ENCODE measurements around the gene SLC6A13.
"Not testable (repeated sequence)": the region's sequence is repeated elsewhere in the genome, so short reads cannot be mapped to it uniquely, and the experiment has no call there.

The SLC6A13 gene

DNA sequence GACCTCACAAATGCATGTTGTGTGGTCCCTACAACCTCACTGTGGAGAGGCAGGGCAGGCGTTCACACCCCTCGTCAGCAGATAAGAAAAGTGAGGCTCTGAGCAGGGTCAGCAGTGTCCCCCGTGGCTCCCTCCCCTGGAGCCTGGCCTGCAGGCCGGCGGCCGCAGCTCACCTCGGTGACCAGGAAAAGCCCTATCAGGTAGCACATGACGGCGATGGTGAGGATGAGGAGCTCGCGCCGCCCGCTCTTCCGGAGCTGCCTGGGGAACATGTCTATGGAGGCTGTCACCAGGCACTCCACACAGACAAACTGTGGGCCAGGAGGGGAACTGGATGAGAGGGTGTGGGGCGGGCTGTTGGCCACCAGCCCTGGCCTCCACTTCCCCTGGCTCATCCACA, 66.7 kb downstream of the SLC6A13 start:
- DNase-seq, result no peak

DNA sequence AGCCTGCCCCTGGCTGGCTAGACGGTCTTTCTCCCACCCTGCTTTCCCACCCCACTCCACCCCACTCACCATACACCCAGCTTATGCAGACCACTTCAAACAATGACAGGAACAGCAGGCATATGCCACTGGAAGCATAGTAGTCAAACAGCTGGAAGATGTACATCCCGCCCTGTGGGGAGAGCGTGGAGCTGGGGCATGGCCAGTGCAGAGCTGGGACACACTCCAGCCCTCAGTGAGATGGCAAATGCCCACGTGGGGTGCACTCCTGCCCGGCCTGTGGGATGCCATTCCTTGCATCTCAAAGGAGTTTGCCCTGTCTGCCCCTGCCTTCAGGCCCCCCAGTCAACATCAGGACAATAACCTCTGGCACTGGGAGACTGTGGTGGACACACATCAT, 67.5 kb downstream of the SLC6A13 start:
- no peak for DNase-seq

DNA sequence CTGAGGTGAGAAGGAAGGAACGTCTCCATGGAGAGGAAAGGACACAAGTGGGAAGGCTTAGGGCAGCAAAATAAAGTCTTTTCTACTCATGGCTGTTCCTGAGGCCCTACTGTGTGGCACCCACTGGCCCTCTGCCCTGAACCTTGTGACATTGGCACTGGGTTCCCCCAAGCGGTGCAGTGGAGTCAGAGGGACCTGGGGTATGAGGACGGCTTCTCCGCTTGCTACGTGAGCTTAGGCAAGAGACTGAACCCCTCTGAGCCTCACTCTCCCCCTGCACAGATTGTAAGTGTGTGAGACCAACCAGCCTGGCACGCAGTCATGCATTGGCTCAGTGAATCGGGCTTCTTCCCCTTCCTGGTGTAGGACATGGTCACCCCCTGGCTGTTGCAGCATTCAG, 68.4 kb downstream of the SLC6A13 start:
- DNase-seq, result no peak

DNA sequence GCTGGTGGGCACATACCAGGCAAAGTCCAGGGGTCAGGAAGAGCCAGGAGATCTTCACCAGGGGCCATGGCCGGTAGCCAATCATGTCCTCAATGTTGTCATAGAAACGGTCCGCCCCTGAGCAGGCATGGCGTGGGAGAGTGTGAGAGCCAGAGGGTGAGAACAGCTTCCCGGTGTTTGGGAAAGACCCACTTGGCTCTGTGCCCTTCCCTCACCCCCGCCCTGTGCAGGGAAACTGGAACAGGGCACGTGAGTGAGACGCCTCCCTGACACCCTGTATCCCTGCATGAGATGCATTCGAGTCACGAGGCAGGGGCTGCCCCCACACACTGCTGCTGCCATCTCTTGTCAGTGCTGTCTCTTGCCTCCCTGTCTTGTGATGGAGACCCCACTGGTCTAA, 69.4 kb downstream of the SLC6A13 start:
- DNase-seq, result no peak

DNA sequence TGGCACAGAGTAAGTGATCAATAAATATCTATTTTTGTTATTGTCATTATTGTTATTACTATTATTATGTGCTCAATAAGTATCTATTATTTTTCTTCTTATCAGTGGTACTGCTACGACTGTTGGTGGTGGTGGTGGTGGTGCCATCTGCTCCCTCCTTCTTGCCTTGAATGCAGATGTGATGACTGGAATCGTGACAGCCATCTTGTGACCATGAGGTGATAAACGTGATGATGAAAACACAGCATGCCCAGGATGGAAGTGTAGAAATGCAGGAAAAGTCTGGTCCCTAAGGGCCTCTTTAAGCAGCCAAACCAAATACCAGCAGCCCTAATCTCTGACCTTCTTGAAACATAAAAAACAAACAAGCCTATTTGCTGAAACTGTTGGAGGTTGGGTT, 71.1 kb downstream of the SLC6A13 start:
- no peak for DNase-seq

DNA sequence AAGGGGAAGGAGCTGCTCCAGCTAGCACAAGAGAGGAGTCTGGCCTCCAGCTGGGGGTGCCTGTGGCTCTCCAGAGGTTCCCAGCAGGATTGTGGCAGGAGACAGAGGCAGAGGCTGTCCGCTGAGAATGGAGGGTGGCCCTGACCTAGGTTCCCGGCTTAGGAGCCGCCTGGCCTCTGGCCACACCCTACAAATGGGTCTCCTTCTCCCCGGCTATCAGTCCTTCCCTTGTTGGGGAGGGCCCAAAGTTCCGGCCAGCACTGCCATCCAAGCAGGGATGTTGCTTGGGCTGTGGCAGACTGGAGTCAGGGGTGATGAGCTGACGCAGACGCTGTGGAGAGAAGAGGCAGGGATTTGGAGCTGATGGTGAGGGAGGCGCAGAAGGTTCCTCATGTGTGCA, 71.8 kb downstream of the SLC6A13 start:
- no peak for DNase-seq

DNA sequence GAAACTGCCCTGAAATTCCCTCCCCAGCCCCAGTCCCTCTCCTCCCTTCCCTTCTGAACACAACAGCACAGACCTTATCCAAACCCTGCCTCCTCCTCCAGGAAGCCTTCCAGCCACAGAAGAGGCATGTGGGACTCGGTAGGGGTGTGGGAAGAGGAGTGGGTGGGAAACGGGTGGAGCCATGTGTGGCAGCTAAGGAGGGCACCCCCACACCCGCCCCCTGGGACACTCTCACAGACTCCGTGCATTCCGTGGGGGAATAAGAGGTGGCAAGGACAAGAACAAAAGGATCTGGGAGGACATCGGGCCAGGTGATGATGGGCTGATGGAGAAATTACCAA, 73.0 kb downstream of the SLC6A13 start:
- no peak for DNase-seq

DNA sequence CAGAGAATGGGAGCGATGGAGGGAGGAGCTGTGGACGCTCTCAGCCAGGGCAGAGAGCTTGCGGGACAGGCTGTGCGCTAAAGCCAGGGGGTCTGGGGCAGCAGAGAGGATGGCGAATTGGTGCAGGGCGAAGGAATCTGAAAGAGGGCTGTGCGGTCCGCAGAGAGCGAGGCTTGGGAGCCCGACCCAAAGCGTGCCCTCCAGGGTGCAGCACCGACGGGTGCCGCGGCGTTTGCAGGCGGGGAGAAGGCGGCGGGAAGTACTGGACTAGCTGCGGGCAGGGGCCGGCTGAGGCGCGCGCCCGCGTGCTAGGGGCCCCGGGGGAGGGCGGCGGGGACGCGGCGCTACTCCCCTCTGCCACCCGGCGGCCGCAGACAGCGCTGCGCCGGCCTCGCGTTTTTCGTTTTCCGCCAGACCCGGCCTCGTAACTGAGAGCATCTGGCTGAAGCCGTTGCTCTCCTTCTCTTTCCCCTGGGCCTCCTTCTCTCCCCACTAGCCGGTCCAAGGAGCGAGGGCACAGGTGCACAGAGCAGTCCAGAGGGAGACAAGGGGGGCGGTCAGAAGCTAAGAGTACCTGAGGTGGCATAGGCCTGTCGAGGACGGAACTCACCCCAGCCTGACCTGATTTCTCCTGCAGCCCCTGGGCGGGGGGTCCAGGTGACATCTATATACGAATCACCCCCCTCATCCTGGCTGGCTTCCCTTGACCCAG, 73.6 kb downstream of the SLC6A13 start:
- peak; percentile 72 for DNase-seq

DNA sequence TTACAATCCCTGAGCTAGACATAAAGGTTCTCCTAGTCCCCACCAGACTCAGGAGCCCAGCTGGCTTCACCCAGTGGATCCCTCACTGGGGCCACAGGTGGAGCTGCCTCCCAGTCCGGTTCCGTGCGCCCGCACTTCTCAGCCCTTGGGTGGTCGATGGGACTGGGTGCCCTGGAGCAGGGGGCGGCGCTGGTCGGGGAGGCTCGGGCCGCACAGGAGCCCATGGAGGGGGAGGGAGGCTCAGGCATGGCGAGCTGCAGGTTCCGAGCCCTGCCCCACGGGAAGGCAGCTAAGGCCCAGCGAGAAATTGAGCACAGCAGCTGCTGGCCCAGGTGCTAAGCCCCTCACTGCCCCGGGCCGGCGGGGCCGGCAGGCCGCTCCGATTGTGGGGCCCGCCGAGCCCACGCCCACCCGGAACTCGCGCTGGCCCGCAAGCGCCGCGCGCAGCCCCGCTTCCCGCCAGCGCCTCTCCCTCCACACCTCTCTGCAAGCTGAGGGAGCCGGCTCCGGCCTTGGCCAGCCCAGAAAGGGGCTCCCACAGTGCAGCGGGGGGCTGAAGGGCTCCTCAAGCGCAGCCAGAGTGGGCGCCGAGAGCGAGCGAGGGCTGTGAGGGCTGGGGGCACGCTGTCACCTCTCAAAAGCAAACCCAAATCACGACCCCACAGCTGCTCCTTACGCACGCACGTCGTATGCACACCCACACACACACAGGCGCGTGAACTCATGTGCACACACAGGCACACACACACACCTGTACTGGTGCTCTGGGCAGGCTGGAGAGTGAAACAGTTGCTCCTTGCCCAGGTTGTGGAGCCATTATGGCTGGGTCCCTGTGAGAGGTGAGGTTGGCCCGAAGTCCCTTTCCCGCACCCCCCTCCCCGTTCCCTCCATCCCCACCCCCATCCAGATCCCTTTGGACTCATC, 74.4 kb downstream of the SLC6A13 start:
- DNase-seq, result not testable (repeated sequence)

DNA sequence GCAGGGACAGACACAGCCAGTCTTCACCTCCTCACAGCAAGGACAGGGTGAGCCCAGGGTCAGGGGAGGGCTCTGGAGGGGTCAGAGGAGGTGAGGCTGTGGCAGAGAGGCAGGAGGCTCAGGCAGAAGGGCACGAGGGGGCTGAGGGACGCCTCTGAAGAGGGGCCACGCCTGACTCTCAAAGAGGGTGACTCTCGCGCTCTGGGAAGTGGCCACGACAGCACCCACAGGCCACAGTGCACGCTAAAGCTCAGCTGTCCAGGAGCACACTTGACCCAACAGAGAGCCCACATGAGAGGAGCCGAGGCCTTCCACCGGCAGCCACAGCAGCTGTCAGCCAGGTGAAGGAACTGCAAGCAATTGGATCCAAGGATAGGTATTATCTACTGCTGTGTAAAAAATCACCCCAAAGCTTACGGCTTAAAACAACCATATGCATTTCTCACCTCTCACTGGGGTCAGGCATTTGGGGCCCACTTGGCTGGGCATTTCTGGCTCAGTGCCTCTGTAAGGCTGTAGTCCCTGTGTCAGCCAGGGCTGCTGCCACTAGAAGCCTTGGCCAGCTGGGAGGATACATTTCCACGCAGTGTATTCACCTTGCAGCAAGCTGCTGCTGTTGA, 76.5 kb downstream of the SLC6A13 start:
- DNase-seq, result no peak

DNA sequence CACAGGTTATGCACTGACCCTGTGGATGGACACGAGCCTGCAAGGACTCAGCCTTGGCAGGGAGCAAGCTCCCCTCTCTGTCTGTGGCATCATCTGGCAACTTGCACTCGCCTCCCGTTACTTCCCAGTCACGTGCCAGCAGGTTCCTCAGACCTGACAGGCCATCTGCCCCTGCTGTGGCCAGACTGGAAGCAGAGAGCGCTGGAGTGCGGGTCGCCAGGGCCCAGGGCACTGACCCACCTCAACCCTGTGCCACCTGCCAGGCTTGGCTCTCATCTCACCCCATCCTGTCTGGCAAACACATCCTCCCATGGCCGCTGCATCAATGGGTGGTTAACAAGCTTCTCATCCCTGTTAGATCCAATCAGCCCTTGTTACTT, 77.1 kb downstream of the SLC6A13 start:
- DNase-seq, result no peak

DNA sequence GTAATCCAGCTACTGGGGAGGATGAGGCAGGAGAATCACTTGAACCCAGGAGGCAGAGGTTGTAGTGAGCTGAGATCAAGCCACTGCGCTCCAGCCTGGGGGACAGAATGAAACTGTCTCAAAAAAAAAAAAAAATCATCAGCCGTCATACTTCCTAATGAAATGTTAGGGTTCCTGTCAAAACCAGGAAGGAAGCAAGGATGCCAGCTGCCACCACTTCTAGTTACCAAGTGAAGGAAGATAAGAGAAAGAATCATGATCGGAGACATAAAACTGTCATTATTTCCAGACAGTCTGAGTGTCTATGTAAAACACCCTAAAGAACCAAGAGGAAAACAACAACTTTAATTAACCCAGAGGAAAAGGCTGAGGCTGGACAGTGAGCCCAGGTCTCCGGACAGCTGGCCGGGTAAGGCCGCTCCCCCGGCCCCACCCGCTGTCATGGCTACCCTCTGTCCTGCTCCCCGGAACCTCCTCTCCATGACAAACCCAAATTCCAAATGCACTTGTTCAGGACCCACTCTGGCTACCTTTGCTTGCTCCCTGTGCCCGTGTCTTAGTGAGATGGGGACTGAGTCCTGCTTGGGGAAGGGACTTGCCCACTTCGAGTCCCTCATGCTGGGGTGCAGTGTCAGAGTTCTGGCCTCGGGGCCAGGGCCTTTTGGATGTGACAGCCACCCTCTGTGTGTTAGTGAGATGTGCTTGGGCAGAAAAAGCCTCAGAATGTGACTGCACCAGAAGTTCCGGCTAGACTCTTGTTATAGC, 77.6 kb downstream of the SLC6A13 start:
- no peak for DNase-seq

DNA sequence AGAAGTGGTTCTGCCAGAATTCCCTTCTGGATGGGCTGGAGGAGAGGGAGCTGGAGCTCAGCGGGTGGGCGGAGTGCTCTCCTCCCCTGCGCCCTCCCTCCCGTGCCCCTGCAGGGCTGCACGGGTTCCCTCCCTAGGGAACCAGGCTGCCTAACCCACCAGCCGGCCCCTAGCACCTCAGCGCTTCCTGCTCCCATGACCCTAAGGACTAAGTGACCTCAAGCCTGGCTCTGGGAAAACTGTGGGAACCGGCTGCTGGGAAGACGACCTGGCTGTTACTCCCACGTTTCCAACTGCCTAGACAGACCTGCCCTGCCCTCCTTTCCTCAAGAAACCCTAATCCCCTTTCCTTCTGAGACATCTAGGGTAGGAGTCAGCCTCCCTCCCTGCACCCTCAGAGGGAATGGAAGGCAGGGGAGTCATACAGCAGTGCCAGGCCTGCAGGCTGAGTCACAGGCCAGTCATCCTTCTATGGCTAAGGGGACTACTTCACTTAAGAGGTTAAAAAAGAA, 80.2 kb downstream of the SLC6A13 start:
- no peak for DNase-seq

DNA sequence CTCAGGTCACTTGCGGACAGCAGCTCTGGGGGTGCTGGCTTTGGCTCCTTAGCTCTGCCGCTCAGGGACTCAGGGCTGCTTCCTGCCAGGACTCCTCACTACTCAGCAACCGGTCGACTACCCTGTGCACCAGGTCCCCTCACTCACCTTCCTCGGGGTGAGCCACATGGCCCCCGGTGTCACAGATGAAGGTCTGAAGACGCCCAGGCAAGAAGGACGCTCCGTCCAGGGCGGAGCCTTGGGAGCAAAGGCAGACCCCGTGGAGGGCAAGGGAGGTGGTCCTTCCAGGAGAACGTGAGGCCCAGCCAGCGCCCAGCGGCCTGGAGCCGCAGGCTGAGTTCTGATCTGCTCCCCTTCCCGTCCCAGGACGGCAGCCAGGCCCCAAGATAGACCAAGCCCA, 80.7 kb downstream of the SLC6A13 start:
- no peak for DNase-seq

DNA sequence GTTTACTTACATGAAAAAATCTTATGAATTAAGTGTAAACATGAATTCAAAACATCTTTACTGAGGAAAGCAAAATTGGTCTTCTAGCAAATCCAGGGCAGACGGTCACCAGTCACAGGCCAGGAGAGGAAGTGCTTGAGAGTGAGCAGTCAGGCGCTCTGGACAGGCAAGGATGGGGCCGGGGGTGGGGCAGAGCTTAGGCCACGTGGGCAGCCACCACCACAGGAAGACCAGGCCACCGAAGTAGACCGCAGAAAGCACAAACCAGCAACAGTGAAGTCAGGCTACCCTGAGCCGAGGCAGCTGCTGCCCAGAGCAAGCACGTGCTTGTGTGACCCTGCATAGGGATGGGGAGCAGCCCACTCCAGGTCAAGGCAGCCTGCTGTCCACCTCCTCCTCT, 82.2 kb downstream of the SLC6A13 start:
- no peak for DNase-seq

DNA sequence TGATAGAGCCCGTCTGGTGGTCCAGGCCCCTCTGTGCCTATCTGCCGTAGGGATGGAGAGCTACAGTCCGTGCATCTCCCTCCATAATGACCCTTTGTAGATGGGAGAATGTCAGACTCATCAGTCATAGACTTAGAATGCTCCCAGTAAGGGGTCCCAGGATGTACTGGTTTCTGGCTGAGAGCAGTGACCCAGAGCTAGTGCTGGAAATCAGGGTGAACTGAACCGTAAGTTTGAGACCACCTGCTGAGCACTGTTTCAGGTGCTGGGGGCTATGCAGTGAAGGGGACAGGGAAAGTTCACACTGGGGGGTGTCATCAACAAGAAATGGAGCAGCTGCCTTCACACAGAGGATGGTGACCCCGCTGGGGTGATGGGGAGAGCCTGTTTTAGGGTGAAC, 82.8 kb downstream of the SLC6A13 start:
- no peak for DNase-seq

DNA sequence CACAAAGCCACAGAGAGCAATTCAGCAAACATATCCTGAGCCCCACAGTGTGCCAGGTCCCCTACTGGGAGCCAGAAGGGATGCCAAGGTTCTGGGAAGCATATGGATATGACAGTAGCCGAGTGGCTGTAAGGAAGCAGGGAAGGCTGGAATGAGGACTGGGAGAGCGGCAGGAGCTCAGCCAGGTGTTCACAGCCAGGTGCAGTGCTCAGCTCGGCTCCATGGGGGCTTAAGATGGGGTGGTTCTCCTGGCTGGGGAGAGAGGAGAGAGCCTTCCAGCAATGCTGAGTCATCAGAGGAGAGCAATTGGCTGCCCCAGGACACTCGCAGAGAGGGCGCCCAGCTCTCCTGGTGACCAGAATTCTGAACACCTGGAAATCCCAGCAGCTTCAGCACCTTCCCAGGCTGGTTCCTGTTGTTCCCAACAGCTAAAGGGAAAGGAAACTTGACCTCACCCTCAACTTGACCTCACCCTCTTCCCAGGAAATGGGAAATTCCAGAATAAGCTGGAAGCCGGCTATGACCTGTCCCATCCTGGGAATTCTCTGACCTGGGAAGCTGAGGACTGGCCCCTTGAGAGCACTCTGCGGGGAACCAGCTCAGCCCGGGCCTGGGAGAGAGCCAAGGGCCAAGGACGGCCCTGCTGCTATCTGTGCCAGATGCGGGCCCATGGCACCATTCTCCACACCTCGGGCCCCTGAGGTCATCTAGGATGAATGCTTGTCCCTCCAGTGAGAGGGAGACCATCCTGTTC, 83.3 kb downstream of the SLC6A13 start:
- DNase-seq, result no peak

DNA sequence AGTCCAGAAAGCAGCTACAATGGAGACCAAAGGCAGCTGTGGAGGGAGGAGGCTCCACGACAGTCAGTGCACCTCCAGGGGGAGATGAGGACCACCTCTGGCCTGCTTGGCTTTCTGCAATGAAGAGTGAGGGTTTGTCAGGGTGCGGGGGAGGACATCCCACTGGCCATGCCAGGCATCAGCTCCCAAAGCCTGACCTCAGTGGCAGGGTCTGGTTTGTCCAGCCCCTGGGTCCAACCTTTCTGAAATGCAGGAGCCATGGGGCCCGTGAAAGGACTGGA, 83.9 kb downstream of the SLC6A13 start:
- no peak for DNase-seq

DNA sequence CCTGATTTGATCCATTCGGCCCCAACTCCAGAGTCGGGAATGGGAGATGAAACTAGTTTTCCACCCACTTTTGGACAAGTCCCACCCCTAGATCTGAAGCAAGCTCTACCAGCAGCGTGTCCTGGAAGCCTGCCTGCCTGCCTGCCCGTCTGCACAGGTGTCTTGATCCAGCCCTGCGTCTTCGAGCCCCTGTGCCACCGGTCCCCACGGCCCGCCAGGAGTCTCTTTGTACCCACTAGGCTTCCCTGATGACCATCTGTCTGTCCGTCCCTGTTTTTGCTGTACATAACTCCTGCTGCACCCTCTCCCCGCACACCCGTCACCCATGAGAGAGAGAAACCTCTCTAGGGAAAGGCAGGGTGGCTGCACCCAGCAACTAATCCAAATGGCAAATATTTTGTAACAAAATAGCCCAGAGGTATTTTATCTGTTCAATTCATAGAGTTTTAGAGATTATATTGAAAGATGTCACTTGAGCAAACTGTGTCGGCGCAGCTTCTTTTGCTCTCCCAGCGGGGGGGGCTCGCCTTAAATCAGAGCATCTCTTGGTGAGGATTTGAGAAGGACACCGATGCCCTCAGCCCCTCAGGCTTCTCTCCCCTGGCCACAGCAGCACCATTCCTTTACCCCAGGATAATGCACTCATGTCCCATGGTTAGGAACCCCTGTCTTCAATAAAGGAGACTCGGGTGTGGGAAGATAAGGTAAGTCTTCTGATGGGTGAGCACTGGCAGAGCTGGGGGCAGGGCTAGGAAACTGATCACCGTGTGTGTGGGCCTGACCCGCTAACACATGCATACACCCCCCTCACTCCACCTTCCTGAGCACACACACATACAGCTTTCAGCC, 84.4 kb downstream of the SLC6A13 start:
- no peak for DNase-seq

DNA sequence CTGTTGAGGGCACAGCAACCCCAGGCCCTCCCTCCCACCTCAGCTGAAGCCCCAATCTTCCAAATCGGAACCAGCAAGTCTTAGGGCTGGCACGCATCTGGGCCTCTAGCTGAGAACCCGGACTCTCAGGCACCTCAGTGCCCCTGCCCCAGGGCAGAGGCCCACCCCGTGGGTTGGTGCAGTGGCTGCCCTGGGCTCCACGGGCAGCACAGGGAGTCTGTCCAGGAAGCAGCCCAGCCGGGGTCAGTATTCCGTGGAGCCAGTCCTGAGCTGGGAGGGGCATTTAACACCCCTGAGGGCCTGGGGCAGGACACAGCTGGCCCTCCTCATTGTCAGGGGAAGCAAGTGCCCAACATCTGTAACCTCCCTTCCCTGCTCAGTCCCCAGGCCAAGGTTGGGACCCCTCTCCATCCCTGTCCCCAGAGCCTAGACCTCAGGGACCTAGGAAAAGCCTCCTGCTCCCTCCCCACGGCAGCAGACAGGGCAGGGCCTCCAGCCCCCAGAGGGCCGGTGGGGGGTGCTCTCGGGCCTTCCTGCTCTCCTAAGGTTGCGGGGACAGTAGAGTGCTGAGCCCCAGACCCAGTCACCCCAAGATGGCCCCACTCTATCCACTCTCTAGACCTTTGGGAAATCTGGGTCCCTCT, 85.2 kb downstream of the SLC6A13 start:
- no peak for DNase-seq
